GM12878 (cell line): Measurements from ENCODE around the gene ZNF766. TPM values are rescaled to one million over a fixed set of nuclear protein-coding genes. Genes with fewer than 3 reads are reported as not detected.

Source experiments
- ATAC-seq: fragments of 200-7000 bp; cut with Tn5 transposase; 3 replicates; pipeline ENCODE4 v1.9.1; 2020; ENCODE audit warnings: mild to moderate bottlenecking, moderate library complexity
- BruUV-seq: library from RNA; stranded (reverse); fragments of 400-500 nt; replicated peaks from 2 replicates; lab custom pipeline; 2021; lab: Mats Ljungman, UMichigan
- CTCF ChIA-PET: fragments of 300-600 bp; sonication (Branson Sonifier 250); formaldehyde crosslinking; extraction: SDS; loops from one replicate; lab custom pipeline; 2021; ENCODE audit warnings: inconsistent platforms; lab: Yijun Ruan, JAX
- POLR2A ChIA-PET: fragments of 350-600 bp; formaldehyde crosslinking; extraction: SDS; loops from one replicate; lab custom pipeline; 2021; ENCODE audit warnings: inconsistent platforms; lab: Charles Lee
- RAD21 ChIA-PET: fragments of 300-600 bp; sonication (Branson Sonifier 250); formaldehyde crosslinking; loops from one replicate; lab custom pipeline; 2023; ENCODE audit warnings: antibody characterized with exemption; ENCODE audit not compliant: unreplicated experiment; lab: Charles Lee
- SMC1A ChIA-PET: fragments of 300-600 bp; sonication (Branson Sonifier 250); formaldehyde crosslinking; loops from one replicate; lab custom pipeline; 2023; ENCODE audit not compliant: unreplicated experiment, uncharacterized antibody; lab: Charles Lee
- DNase-seq: peaks from one replicate; pipeline ENCODE4 v3.0.0-alpha.2; 2011; ENCODE audit warnings: low read depth, low spot score
- FAIRE-seq: peaks from 3 replicates; lab custom pipeline; 2011; peaks lifted over from hg19 to GRCh38; lab: Jason Lieb, UNC
- H2AFZ ChIP-seq: 2 replicates; pipeline ENCODE4 v1.6.0; 2011; ENCODE audit warnings: low read depth, low read length, control low read depth; ENCODE audit not compliant: control insufficient read depth
- H3K27ac ChIP-seq: 2 replicates; pipeline ENCODE4 v1.5.1; 2011; ENCODE audit warnings: control low read depth; ENCODE audit not compliant: control insufficient read depth, insufficient read depth
- H3K27me3 ChIP-seq, 2 experiments: replicated peaks in 1 of 2; 2 replicates each; pipeline versions ENCODE4 v1.6.0 to v1.6.1; 2011; ENCODE audit warnings: low read length in 1 of 2; ENCODE audit not compliant: control insufficient read depth in 2 of 2, insufficient read depth in 2 of 2
- H3K36me3 ChIP-seq, 2 experiments: 2 replicates each; pipeline ENCODE4 v1.5.1; 2011; ENCODE audit warnings: low read length in 1 of 2; ENCODE audit not compliant: control insufficient read depth in 2 of 2, insufficient read depth in 2 of 2
- H3K4me1 ChIP-seq: 2 replicates; pipeline ENCODE4 v1.6.1; 2011; ENCODE audit warnings: mild to moderate bottlenecking, low read length, moderate library complexity, mixed read lengths; ENCODE audit not compliant: control insufficient read depth, insufficient read depth
- H3K4me2 ChIP-seq: 2 replicates; pipeline ENCODE4 v1.6.0; 2011; ENCODE audit warnings: control low read depth; ENCODE audit not compliant: control insufficient read depth, insufficient read depth
- H3K4me3 ChIP-seq: fragments of 200-600 bp; sonication (generic); 2 replicates; pipeline ENCODE4 v1.5.1; 2016
- H3K79me2 ChIP-seq: 2 replicates; pipeline ENCODE4 v1.6.0; 2011; ENCODE audit warnings: low read length; ENCODE audit not compliant: control insufficient read depth, insufficient read depth
- H3K9ac ChIP-seq: 2 replicates; pipeline ENCODE4 v1.8.0; 2011; ENCODE audit warnings: low read length, control low read depth, mixed read lengths; ENCODE audit not compliant: control insufficient read depth, insufficient read depth
- H3K9me3 ChIP-seq: replicated peaks from 3 replicates; pipeline ENCODE4 v1.5.1; 2011; ENCODE audit warnings: mild to moderate bottlenecking, low read length; ENCODE audit not compliant: control insufficient read depth, insufficient read depth
- H4K20me1 ChIP-seq: 2 replicates; pipeline ENCODE4 v1.6.0; 2011; ENCODE audit not compliant: control insufficient read depth, insufficient read depth
- CBX5 ChIP-seq: sonication (generic); IDR thresholded peaks from 2 replicates; pipeline ENCODE4 v1.6.1; 2016; ENCODE audit warnings: low read depth, moderate library complexity, mild to moderate bottlenecking, inconsistent platforms
- CTCF ChIP-seq, 3 experiments: IDR thresholded peaks in 2 of 3; conservative IDR thresholded peaks in 1 of 3; 2 replicates each; pipeline ENCODE4 v1.5.1; 2011; ENCODE audit warnings: low read depth in 3 of 3, low read length in 3 of 3, mild to moderate bottlenecking in 3 of 3, control low read depth in 2 of 3, moderate library complexity in 2 of 3, inconsistent platforms in 1 of 3, mixed read lengths in 1 of 3; ENCODE audit not compliant: control insufficient read depth in 2 of 3, insufficient read depth in 1 of 3; ENCODE audit errors: extremely low read depth in 1 of 3
- JUND ChIP-seq: IDR thresholded peaks from 2 replicates; pipeline ENCODE4 v1.6.1; 2012; ENCODE audit warnings: low read depth, mild to moderate bottlenecking, low read length, improper control_type of control experiment, moderate library complexity
- MYB ChIP-seq: fragments of 150-350 bp; IDR thresholded peaks from 2 replicates; pipeline ENCODE4 v1.6.1; 2014; ENCODE audit warnings: mild to moderate bottlenecking, low read depth, low read length, borderline replicate concordance
- NBN ChIP-seq: fragments of 450-650 bp; IDR thresholded peaks from 2 replicates; pipeline ENCODE4 v1.6.1; 2016
- NFIC ChIP-seq: IDR thresholded peaks from 2 replicates; pipeline ENCODE4 v1.6.1; 2012; ENCODE audit warnings: low read depth, mild to moderate bottlenecking, inconsistent platforms, low read length, moderate library complexity
- NR2C1 ChIP-seq: fragments of 450-650 bp; IDR thresholded peaks from 2 replicates; pipeline ENCODE4 v1.6.1; 2017; ENCODE audit warnings: antibody characterized with exemption, mild to moderate bottlenecking, moderate library complexity
- PBX3 ChIP-seq: IDR thresholded peaks from 2 replicates; pipeline ENCODE4 v1.6.1; 2011; ENCODE audit warnings: mild to moderate bottlenecking, low read depth, low read length, moderate library complexity; ENCODE audit not compliant: insufficient replicate concordance
- POU2F2 ChIP-seq: IDR thresholded peaks from 3 replicates; pipeline ENCODE4 v1.6.1; 2011; ENCODE audit warnings: low read depth, mild to moderate bottlenecking, low read length, borderline replicate concordance
- SUPT20H ChIP-seq: IDR thresholded peaks from 2 replicates; pipeline ENCODE4 v1.6.1; 2011; ENCODE audit warnings: low read depth, mild to moderate bottlenecking, low read length, moderate library complexity, borderline replicate concordance; ENCODE audit not compliant: control insufficient read depth
- TCF12 ChIP-seq: IDR thresholded peaks from 2 replicates; pipeline ENCODE4 v1.6.1; 2011; ENCODE audit warnings: low read depth, mild to moderate bottlenecking, low read length
- WGBS: methylation state at CpG from one replicate; pipeline ENCODE4 v1.1.6; 2016; ENCODE audit warnings: low lambda C conversion rate; ENCODE audit not compliant: insufficient replicate concordance, insufficient coverage; ENCODE audit errors: missing lambda C conversion rate; 5-methylcytosine and 5-hydroxymethylcytosine counted together
- in situ Hi-C: fragments of 300-500 bp; cut with MboI; formaldehyde crosslinking; loops from 9 replicates; pipeline ENCODE4 v1.14.3; 2018; ENCODE audit warnings: mixed read lengths
- intact Hi-C: fragments of 100-400 bp; cut with micrococcal nuclease; formaldehyde crosslinking; loops from one replicate; pipeline ENCODE4 v1.14.2; 2022; ENCODE audit not compliant: unreplicated experiment
- polyA plus RNA-seq, 11 experiments: library from polyadenylated mRNA; depleted of rRNA in 4 of 11; unstranded in 6 of 11; stranded (reverse) in 5 of 11; fragments of >200 nt; fragmentation: Nextera tagmentation in 4 of 11; fragmentation: Illumina TruSeq in 1 of 11; extraction: Ambion mirVana in 4 of 11; extraction: Trizol in 1 of 11; gene quantifications; 1 replicate in 1 of 11; 2 replicates in 10 of 11; pipeline versions ENCODE4 v1.2.1 to v1.2.3, GENCODE V29; 2011 to 2016; ENCODE audit warnings: inconsistent platforms in 2 of 11, missing spikeins in 2 of 11, low read depth in 1 of 11
- total RNA-seq, 4 experiments: library from RNA; depleted of rRNA in 3 of 4; stranded (reverse); fragments of >200 nt in 3 of 4; fragmentation: Illumina TruSeq in 1 of 4; extraction: Trizol in 1 of 4; gene quantifications; 2 replicates each; pipeline versions ENCODE4 v1.2.1 to v1.2.3, GENCODE V29; 2013 to 2021
- TF ChIP-seq, protein P1 (sequence below): fragments of 450-650 bp; IDR thresholded peaks from 2 replicates; pipeline ENCODE4 v1.6.1; 2016; ENCODE audit warnings: mild to moderate bottlenecking, moderate library complexity, borderline replicate concordance
- TF ChIP-seq, protein P2 (sequence below): IDR thresholded peaks from 2 replicates; pipeline ENCODE4 v1.6.1; 2012; ENCODE audit warnings: low read depth, low read length, improper control_type of control experiment

The ZNF766 gene
- total and polyA plus RNA-seq, 10 of the 15 experiments (the other 5 are each of a cell fraction or from before 2014, with no cell fraction given) = 7.2 to 20.0 (median 16.4) TPM

GRCh38 chr19:52244021-52244420, 25.4 kb upstream of the ZNF766 start:
- Histone ChIP-seq H3K9me3 (no peaks in the 10 kb centered on the region), H3K27ac (no peak overlapping the region), H3K9ac (no peak overlapping the region), H3K4me2 (no peak overlapping the region), H3K4me3 (no peak overlapping the region), H3K36me3 (no peaks in the 10 kb centered on the region), H3K27me3 (no peaks in the 10 kb centered on the region), H4K20me1 (no peaks in the 10 kb centered on the region), H3K79me2 (no peaks in the 10 kb centered on the region), H3K4me1 (no peaks in the 10 kb centered on the region), H2AFZ (no peak overlapping the region)
- RAD21 ChIA-PET = interaction anchor here (0.6 kb wide), 1 partner anchor 768 kb away, joined by 3 read pairs; no protein-coding TSS in a partner anchor
- 37% methylated on average over 12 of the region's 12 CpGs for WGBS
- FAIRE-seq (no peak), ATAC-seq (no peak), DNase-seq (no peak)
- intact Hi-C loops (no loop called here), in situ Hi-C loops (no loop called here)
- POLR2A ChIA-PET = no interaction called here
- no TSS peak for BruUV-seq
- CTCF ChIA-PET = interaction anchor here (0.7 kb wide), 1 partner anchor 348 kb away, joined by 3 read pairs; no protein-coding TSS in a partner anchor
- SMC1A ChIA-PET = no interaction called here
- TF ChIP-seq NFIC (no peak), CBX5 (no peak), MYB (no peak), POU2F2 (no peak), TCF12 (no peak), JUND (no peak), CTCF (IDR thresholded peaks at IDR 0.05 in 2 of 3, conservative IDR thresholded peaks at IDR 0.05 in 1 of 3; ENCODE audit: control insufficient read depth in 2 of 3, extremely low read depth in 1 of 3, insufficient read depth in 1 of 3, low read depth in 3 of 3, low read length in 3 of 3) (no peak), NR2C1 (no peak), SUPT20H (no peak), PBX3 (no peak), NBN (no peak)
- TF ChIP-seq, protein P1, sequence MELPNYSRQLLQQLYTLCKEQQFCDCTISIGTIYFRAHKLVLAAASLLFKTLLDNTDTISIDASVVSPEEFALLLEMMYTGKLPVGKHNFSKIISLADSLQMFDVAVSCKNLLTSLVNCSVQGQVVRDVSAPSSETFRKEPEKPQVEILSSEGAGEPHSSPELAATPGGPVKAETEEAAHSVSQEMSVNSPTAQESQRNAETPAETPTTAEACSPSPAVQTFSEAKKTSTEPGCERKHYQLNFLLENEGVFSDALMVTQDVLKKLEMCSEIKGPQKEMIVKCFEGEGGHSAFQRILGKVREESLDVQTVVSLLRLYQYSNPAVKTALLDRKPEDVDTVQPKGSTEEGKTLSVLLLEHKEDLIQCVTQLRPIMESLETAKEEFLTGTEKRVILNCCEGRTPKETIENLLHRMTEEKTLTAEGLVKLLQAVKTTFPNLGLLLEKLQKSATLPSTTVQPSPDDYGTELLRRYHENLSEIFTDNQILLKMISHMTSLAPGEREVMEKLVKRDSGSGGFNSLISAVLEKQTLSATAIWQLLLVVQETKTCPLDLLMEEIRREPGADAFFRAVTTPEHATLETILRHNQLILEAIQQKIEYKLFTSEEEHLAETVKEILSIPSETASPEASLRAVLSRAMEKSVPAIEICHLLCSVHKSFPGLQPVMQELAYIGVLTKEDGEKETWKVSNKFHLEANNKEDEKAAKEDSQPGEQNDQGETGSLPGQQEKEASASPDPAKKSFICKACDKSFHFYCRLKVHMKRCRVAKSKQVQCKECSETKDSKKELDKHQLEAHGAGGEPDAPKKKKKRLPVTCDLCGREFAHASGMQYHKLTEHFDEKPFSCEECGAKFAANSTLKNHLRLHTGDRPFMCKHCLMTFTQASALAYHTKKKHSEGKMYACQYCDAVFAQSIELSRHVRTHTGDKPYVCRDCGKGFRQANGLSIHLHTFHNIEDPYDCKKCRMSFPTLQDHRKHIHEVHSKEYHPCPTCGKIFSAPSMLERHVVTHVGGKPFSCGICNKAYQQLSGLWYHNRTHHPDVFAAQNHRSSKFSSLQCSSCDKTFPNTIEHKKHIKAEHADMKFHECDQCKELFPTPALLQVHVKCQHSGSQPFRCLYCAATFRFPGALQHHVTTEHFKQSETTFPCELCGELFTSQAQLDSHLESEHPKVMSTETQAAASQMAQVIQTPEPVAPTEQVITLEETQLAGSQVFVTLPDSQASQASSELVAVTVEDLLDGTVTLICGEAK = no peak
- TF ChIP-seq, protein P2, sequence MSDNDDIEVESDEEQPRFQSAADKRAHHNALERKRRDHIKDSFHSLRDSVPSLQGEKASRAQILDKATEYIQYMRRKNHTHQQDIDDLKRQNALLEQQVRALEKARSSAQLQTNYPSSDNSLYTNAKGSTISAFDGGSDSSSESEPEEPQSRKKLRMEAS = no peak
